Osteocyte (in vitro differentiated cells): Measurements from ENCODE around the gene RNF217. TPM values are rescaled to one million over a fixed set of nuclear protein-coding genes. Genes with fewer than 3 reads are reported as not detected.

Experiments
- DNase-seq: peaks from one replicate; pipeline ENCODE4 v3.0.0; 2021; ENCODE audit warnings: mixed read lengths; ENCODE audit not compliant: unreplicated experiment; ENCODE audit errors: extremely low spot score
- H3K27ac Mint-ChIP-seq: one replicate; pipeline ENCODE4 v1.8.0; 2021; ENCODE audit warnings: mild to moderate bottlenecking, mixed read lengths; ENCODE audit not compliant: unreplicated experiment
- H3K27me3 Mint-ChIP-seq: one replicate; pipeline ENCODE4 v1.8.0; 2021; ENCODE audit warnings: mixed read lengths; ENCODE audit not compliant: unreplicated experiment
- H3K36me3 Mint-ChIP-seq: one replicate; pipeline ENCODE4 v1.8.0; 2021; ENCODE audit warnings: mixed read lengths; ENCODE audit not compliant: unreplicated experiment
- H3K4me1 Mint-ChIP-seq: one replicate; pipeline ENCODE4 v1.8.0; 2021; ENCODE audit warnings: mixed read lengths; ENCODE audit not compliant: unreplicated experiment
- H3K4me3 Mint-ChIP-seq: one replicate; pipeline ENCODE4 v1.8.0; 2021; ENCODE audit warnings: mild to moderate bottlenecking, moderate library complexity, mixed read lengths; ENCODE audit not compliant: unreplicated experiment
- H3K9me3 Mint-ChIP-seq: one replicate; pipeline ENCODE4 v1.8.0; 2021; ENCODE audit warnings: mixed read lengths; ENCODE audit not compliant: unreplicated experiment
- total RNA-seq: library from RNA; stranded (reverse); gene quantifications from 2 replicates; pipeline ENCODE4 v1.2.1, GENCODE V29; 2021
- TF ChIP-seq, protein P1 (sequence below): fragments of 200-600 bp; sonication (generic); IDR thresholded peaks from 2 replicates; pipeline ENCODE4 v1.5.0; 2021; ENCODE audit warnings: antibody characterized with exemption, mild to moderate bottlenecking, moderate library complexity

RNF217 gene
- total RNA-seq, 1 donor from 2014 or later, result 75.7 TPM

DNA sequence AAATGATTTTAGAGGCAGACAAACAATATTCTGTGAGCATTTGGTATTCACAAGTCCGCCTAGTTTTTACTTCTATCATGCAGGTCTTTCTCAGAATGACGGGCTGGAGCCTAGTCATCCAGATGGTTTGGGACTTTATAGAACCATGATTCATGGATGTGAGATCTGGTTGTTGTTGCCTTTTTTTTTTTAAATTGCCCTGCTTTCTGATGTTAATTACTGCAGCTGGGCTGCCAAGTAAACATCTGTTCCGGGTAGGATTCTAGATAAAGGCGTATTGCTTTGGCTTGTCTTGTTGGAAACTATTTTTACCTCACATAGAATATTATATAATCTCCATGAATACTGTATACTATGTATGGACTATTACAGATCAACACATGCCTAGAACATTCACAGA is 58.1 kb downstream of the RNF217 start:
- no peak for DNase-seq
- Mint-ChIP-seq H3K36me3 (peaks cover 18% of the 10 kb centered on the region), H3K27ac (no peak overlapping the region), H3K9me3 (no peaks in the 10 kb centered on the region), H3K4me3 (no peak overlapping the region), H3K27me3 (no peaks in the 10 kb centered on the region), H3K4me1 (peaks cover 15% of the 10 kb centered on the region)
- TF ChIP-seq, protein P1, sequence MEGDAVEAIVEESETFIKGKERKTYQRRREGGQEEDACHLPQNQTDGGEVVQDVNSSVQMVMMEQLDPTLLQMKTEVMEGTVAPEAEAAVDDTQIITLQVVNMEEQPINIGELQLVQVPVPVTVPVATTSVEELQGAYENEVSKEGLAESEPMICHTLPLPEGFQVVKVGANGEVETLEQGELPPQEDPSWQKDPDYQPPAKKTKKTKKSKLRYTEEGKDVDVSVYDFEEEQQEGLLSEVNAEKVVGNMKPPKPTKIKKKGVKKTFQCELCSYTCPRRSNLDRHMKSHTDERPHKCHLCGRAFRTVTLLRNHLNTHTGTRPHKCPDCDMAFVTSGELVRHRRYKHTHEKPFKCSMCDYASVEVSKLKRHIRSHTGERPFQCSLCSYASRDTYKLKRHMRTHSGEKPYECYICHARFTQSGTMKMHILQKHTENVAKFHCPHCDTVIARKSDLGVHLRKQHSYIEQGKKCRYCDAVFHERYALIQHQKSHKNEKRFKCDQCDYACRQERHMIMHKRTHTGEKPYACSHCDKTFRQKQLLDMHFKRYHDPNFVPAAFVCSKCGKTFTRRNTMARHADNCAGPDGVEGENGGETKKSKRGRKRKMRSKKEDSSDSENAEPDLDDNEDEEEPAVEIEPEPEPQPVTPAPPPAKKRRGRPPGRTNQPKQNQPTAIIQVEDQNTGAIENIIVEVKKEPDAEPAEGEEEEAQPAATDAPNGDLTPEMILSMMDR, result no peak

GRCh38 chr6:125022391-125022989 is 60.3 kb downstream of the RNF217 start:
- TF ChIP-seq, protein P1, result no peak
- H3K9me3 Mint-ChIP-seq, result peaks cover 5% of the 10 kb centered on the region
- peaks cover 14% of the 10 kb centered on the region for H3K4me1 Mint-ChIP-seq
- H3K4me3 Mint-ChIP-seq, result no peak overlapping the region
- no peaks in the 10 kb centered on the region for H3K27me3 Mint-ChIP-seq
- DNase-seq, result no peak
- H3K27ac Mint-ChIP-seq, result no peak overlapping the region
- H3K36me3 Mint-ChIP-seq, result peaks cover 13% of the 10 kb centered on the region

GRCh38 chr6:125025164-125025854 is 63.1 kb downstream of the RNF217 start:
- peaks cover 8% of the 10 kb centered on the region for H3K4me1 Mint-ChIP-seq
- H3K4me3 Mint-ChIP-seq, result no peak overlapping the region
- no peak overlapping the region for H3K27ac Mint-ChIP-seq
- H3K9me3 Mint-ChIP-seq, result peaks cover 7% of the 10 kb centered on the region
- H3K36me3 Mint-ChIP-seq, result peaks cover 15% of the 10 kb centered on the region
- DNase-seq, result no peak
- TF ChIP-seq, protein P1, result no peak
- H3K27me3 Mint-ChIP-seq, result no peaks in the 10 kb centered on the region

- no peak overlapping the region for H3K4me3 Mint-ChIP-seq
- H3K9me3 Mint-ChIP-seq, result peaks cover 7% of the 10 kb centered on the region
- peaks cover 13% of the 10 kb centered on the region for H3K4me1 Mint-ChIP-seq
- TF ChIP-seq, protein P1, result no peak
- H3K27me3 Mint-ChIP-seq, result no peaks in the 10 kb centered on the region
- DNase-seq, result no peak
- H3K27ac Mint-ChIP-seq, result no peak overlapping the region
- H3K36me3 Mint-ChIP-seq, result peaks cover 18% of the 10 kb centered on the region
Observed at GRCh38 chr6:125027287-125027686, 65.0 kb downstream of the RNF217 start.

GRCh38 chr6:125030969-125031368 is 68.7 kb downstream of the RNF217 start:
- Mint-ChIP-seq H3K36me3 (peaks cover 19% of the 10 kb centered on the region), H3K4me3 (no peak overlapping the region), H3K27me3 (no peaks in the 10 kb centered on the region), H3K27ac (no peak overlapping the region), H3K9me3 (peaks cover 7% of the 10 kb centered on the region), H3K4me1 (peaks cover 13% of the 10 kb centered on the region)
- TF ChIP-seq, protein P1, result no peak
- DNase-seq, result no peak
